CD14-positive monocyte (primary cell): Measurements from ENCODE around the gene XNDC1N. TPM values are rescaled to one million over a fixed set of nuclear protein-coding genes. Genes with fewer than 3 reads are reported as not detected.

Source experiments
- DNase-seq, 3 donors: peaks; one replicate each; pipeline ENCODE4 v3.0.0-alpha.2; 2011 to 2022
- H2AFZ ChIP-seq: 2 replicates; pipeline ENCODE4 v1.6.0; 2012; ENCODE audit warnings: mild to moderate bottlenecking, low read depth, low read length, inconsistent platforms; ENCODE audit not compliant: insufficient read depth, poor library complexity, severe bottlenecking
- H3K27ac ChIP-seq, 2 donors: 1 replicate in 1 of 2; 2 replicates in 1 of 2; pipeline ENCODE4 v1.5.1; 2012 to 2013; ENCODE audit warnings: low read length in 2 of 2, control low read depth in 1 of 2, inconsistent platforms in 1 of 2, low read depth in 1 of 2, mild to moderate bottlenecking in 1 of 2
- H3K27me3 ChIP-seq, 2 donors: one replicate each; pipeline versions ENCODE4 v1.6.0 to v1.6.1; 2011 to 2013; ENCODE audit warnings: low read length in 2 of 2; ENCODE audit not compliant: control insufficient read depth in 2 of 2, insufficient read depth in 2 of 2
- H3K36me3 ChIP-seq, 2 donors: replicated peaks in 1 of 2; 1 replicate in 1 of 2; 2 replicates in 1 of 2; pipeline versions ENCODE4 v1.5.1 to v1.6.1; 2012 to 2013; ENCODE audit warnings: low read length in 2 of 2, control low read depth in 1 of 2, inconsistent platforms in 1 of 2, mild to moderate bottlenecking in 1 of 2; ENCODE audit not compliant: insufficient read depth in 2 of 2, control insufficient read depth in 1 of 2
- H3K4me1 ChIP-seq, 2 donors: 1 replicate in 1 of 2; 2 replicates in 1 of 2; pipeline versions ENCODE4 v1.5.1 to v1.6.1; 2012 to 2013; ENCODE audit warnings: low read length in 2 of 2, control low read depth in 1 of 2, inconsistent platforms in 1 of 2, mild to moderate bottlenecking in 1 of 2, moderate library complexity in 1 of 2; ENCODE audit not compliant: insufficient read depth in 2 of 2, control insufficient read depth in 1 of 2
- H3K4me2 ChIP-seq: replicated peaks from 2 replicates; pipeline ENCODE3; 2012; ENCODE audit warnings: low read length, moderate library complexity, mild to moderate bottlenecking; ENCODE audit not compliant: poor library complexity, severe bottlenecking; ENCODE audit errors: extremely low read depth
- H3K4me3 ChIP-seq, 3 experiments: fragments of 200-600 bp in 1 of 3; sonication (generic) in 1 of 3; replicated peaks in 1 of 3; 1 replicate in 2 of 3; 2 replicates in 1 of 3; pipeline ENCODE4 v1.5.1; 2011 to 2013; ENCODE audit warnings: low read length in 3 of 3, mild to moderate bottlenecking in 3 of 3, control low read depth in 2 of 3, low read depth in 2 of 3, inconsistent platforms in 1 of 3, moderate library complexity in 1 of 3
- H3K79me2 ChIP-seq: 2 replicates; pipeline ENCODE4 v1.6.0; 2012; ENCODE audit warnings: mild to moderate bottlenecking, control low read depth, inconsistent platforms, low read length, moderate library complexity; ENCODE audit not compliant: insufficient read depth
- H3K9ac ChIP-seq: 2 replicates; pipeline ENCODE4 v1.6.0; 2017; ENCODE audit warnings: low read length, mild to moderate bottlenecking; ENCODE audit not compliant: insufficient read depth, poor library complexity, severe bottlenecking
- H3K9me3 ChIP-seq, 2 donors: replicated peaks in 1 of 2; 1 replicate in 1 of 2; 2 replicates in 1 of 2; pipeline versions ENCODE4 v1.5.1 to v1.6.1; 2012 to 2013; ENCODE audit warnings: low read length in 2 of 2, control low read depth in 1 of 2; ENCODE audit not compliant: control insufficient read depth in 1 of 2, insufficient read depth in 1 of 2
- H4K20me1 ChIP-seq: 2 replicates; pipeline ENCODE4 v1.6.0; 2012; ENCODE audit warnings: mild to moderate bottlenecking, low read length, control low read depth, moderate library complexity; ENCODE audit not compliant: insufficient read depth
- H3K27ac Mint-ChIP-seq, 7 donors: one replicate each; pipeline ENCODE4 v1.8.0; 2020; ENCODE audit warnings: mild to moderate bottlenecking in 7 of 7, mixed read lengths in 7 of 7, moderate library complexity in 6 of 7, inconsistent platforms in 2 of 7
- H3K27me3 Mint-ChIP-seq, 3 donors: one replicate each; pipeline ENCODE4 v1.8.0; 2021 to 2022; ENCODE audit warnings: low read depth in 3 of 3, mild to moderate bottlenecking in 3 of 3, mixed read lengths in 3 of 3, moderate library complexity in 3 of 3, inconsistent platforms in 1 of 3
- H3K36me3 Mint-ChIP-seq, 2 donors: one replicate each; pipeline ENCODE4 v1.8.0; 2020; ENCODE audit warnings: mixed read lengths in 2 of 2, inconsistent platforms in 1 of 2, mild to moderate bottlenecking in 1 of 2
- H3K4me1 Mint-ChIP-seq: one replicate; pipeline ENCODE4 v1.8.0; 2020; ENCODE audit warnings: mild to moderate bottlenecking, mixed read lengths
- H3K4me3 Mint-ChIP-seq, 2 donors: one replicate each; pipeline ENCODE4 v1.8.0; 2020; ENCODE audit warnings: mild to moderate bottlenecking in 2 of 2, mixed read lengths in 2 of 2, moderate library complexity in 1 of 2
- H3K9me3 Mint-ChIP-seq, 7 donors: one replicate each; pipeline ENCODE4 v1.8.0; 2020 to 2022; ENCODE audit warnings: mixed read lengths in 7 of 7, mild to moderate bottlenecking in 6 of 7, moderate library complexity in 6 of 7, inconsistent platforms in 2 of 7
- WGBS: methylation state at CpG from one replicate; pipeline ENCODE4 v1.1.5; 2013; ENCODE audit warnings: missing lambda C conversion rate; ENCODE audit not compliant: insufficient coverage; 5-methylcytosine and 5-hydroxymethylcytosine counted together
- intact Hi-C, 2 donors: fragments of 100-400 bp; cut with micrococcal nuclease; formaldehyde crosslinking; loops; one replicate each; pipeline versions ENCODE4 v1.15.0 to v1.15.1; 2023
- polyA plus RNA-seq, 3 donors: library from polyadenylated mRNA; depleted of rRNA in 1 of 3; unstranded in 2 of 3; stranded (reverse) in 1 of 3; fragments of 300-500 nt in 2 of 3; fragments of >200 nt in 1 of 3; fragmentation: Illumina TruSeq in 2 of 3; gene quantifications; 1 replicate in 2 of 3; 2 replicates in 1 of 3; pipeline ENCODE4 v1.2.3, GENCODE V29; 2012 to 2021
- TF ChIP-seq, protein P1 (sequence below): fragments of 200-600 bp; IDR thresholded peaks from one replicate; pipeline ENCODE4 v1.8.0; 2022; ENCODE audit warnings: antibody characterized with exemption, mild to moderate bottlenecking

XNDC1N gene
- polyA plus RNA-seq, 3 donors, result 0.80 to 2.1 (median 0.99) TPM

GRCh38 chr11:71964641-71965040 lies 36.2 kb upstream of the XNDC1N start:
- no peak overlapping the region for H3K27ac ChIP-seq
- Mint-ChIP-seq H3K4me1 (peaks cover 12% of the 10 kb centered on the region), H3K36me3 (peaks cover 27 to 39% of the 10 kb centered on the region in 2 donors), H3K4me3 (no peak overlapping the region), H3K9me3 (peaks cover 0 to 5% (median 0%) of the 10 kb centered on the region in 7 donors), H3K27ac (peak overlapping the region in 1 of 7 donors; percentile 5), H3K27me3 (peaks cover 0 to 4% (median 2%) of the 10 kb centered on the region in 3 donors)
- peaks cover 7 to 52% of the 10 kb centered on the region in 2 donors for H3K36me3 ChIP-seq
- intact Hi-C loops, result no loop called here
- DNase-seq, result no peak
- WGBS, result 100% methylated on average over 2 of the region's 4 CpGs
- no peak overlapping the region for H3K4me3 ChIP-seq
- no peaks in the 10 kb centered on the region for H3K79me2 ChIP-seq
- H2AFZ ChIP-seq, result no peak overlapping the region
- TF ChIP-seq, protein P1, sequence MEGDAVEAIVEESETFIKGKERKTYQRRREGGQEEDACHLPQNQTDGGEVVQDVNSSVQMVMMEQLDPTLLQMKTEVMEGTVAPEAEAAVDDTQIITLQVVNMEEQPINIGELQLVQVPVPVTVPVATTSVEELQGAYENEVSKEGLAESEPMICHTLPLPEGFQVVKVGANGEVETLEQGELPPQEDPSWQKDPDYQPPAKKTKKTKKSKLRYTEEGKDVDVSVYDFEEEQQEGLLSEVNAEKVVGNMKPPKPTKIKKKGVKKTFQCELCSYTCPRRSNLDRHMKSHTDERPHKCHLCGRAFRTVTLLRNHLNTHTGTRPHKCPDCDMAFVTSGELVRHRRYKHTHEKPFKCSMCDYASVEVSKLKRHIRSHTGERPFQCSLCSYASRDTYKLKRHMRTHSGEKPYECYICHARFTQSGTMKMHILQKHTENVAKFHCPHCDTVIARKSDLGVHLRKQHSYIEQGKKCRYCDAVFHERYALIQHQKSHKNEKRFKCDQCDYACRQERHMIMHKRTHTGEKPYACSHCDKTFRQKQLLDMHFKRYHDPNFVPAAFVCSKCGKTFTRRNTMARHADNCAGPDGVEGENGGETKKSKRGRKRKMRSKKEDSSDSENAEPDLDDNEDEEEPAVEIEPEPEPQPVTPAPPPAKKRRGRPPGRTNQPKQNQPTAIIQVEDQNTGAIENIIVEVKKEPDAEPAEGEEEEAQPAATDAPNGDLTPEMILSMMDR, result no peak
- peaks cover 8 to 21% of the 10 kb centered on the region in 2 donors for H3K4me1 ChIP-seq
- H3K9me3 ChIP-seq, result no peaks in the 10 kb centered on the region
- H3K27me3 ChIP-seq, result no peaks in the 10 kb centered on the region
- H3K4me2 ChIP-seq, result no peak overlapping the region
- H3K9ac ChIP-seq, result no peak overlapping the region
- no peaks in the 10 kb centered on the region for H4K20me1 ChIP-seq

GRCh38 chr11:71963468-71963867 lies 35.1 kb upstream of the XNDC1N start:
- DNase-seq, result no peak
- TF ChIP-seq, protein P1, result no peak
- Mint-ChIP-seq H3K9me3 (peaks cover 0 to 5% (median 0%) of the 10 kb centered on the region in 7 donors), H3K36me3 (peaks cover 29 to 41% of the 10 kb centered on the region in 2 donors), H3K4me3 (no peak overlapping the region), H3K27me3 (peaks cover 0 to 4% (median 2%) of the 10 kb centered on the region in 3 donors), H3K27ac (peak overlapping the region in 2 of 7 donors; percentile 15 to 23), H3K4me1 (peaks cover 12% of the 10 kb centered on the region)
- no peak overlapping the region for H3K4me2 ChIP-seq
- no peaks in the 10 kb centered on the region for H3K27me3 ChIP-seq
- no peaks in the 10 kb centered on the region for H3K9me3 ChIP-seq
- no peak overlapping the region for H3K27ac ChIP-seq
- H3K4me3 ChIP-seq, result no peak overlapping the region
- no peaks in the 10 kb centered on the region for H4K20me1 ChIP-seq
- peaks cover 8 to 21% of the 10 kb centered on the region in 2 donors for H3K4me1 ChIP-seq
- no peak overlapping the region for H2AFZ ChIP-seq
- no peak overlapping the region for H3K9ac ChIP-seq
- 100% methylated on average over 3 of the region's 8 CpGs for WGBS
- H3K36me3 ChIP-seq, result peaks cover 8 to 43% of the 10 kb centered on the region in 2 donors
- intact Hi-C loops, result no loop called here
- no peaks in the 10 kb centered on the region for H3K79me2 ChIP-seq
